HG03095 (cell line): Measurements from ENCODE around the gene S100A11.

Source experiments
- ATAC-seq: cut with Tn5 transposase; IDR thresholded peaks from one replicate; pipeline ENCODE4 v1.9.1; 2021; ENCODE audit warnings: moderate library complexity; ENCODE audit not compliant: unreplicated experiment

S100A11 gene

GRCh38 chr1:152003846-152004442 is 32.9 kb downstream of the S100A11 start:
- ATAC-seq: no peak

DNA sequence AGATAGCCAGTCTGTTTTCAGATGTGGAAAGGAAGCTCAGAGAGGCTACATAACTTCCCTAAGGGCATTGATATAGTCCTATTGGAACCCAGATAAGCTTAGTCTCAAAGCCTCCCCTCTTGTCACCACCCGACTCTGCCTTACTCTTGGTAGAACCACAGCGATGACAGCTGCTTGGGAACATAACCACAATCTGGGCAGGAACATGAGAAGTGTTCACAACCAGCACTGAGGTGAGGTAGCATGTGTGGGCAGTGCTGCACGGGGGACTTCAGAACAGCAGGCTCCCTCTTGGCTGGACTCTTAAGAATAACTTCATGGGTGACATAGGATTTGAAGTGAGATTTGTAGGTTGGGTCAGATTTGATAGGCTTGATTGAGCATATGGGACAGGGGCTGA is 33.8 kb downstream of the S100A11 start:
- no peak for ATAC-seq

DNA sequence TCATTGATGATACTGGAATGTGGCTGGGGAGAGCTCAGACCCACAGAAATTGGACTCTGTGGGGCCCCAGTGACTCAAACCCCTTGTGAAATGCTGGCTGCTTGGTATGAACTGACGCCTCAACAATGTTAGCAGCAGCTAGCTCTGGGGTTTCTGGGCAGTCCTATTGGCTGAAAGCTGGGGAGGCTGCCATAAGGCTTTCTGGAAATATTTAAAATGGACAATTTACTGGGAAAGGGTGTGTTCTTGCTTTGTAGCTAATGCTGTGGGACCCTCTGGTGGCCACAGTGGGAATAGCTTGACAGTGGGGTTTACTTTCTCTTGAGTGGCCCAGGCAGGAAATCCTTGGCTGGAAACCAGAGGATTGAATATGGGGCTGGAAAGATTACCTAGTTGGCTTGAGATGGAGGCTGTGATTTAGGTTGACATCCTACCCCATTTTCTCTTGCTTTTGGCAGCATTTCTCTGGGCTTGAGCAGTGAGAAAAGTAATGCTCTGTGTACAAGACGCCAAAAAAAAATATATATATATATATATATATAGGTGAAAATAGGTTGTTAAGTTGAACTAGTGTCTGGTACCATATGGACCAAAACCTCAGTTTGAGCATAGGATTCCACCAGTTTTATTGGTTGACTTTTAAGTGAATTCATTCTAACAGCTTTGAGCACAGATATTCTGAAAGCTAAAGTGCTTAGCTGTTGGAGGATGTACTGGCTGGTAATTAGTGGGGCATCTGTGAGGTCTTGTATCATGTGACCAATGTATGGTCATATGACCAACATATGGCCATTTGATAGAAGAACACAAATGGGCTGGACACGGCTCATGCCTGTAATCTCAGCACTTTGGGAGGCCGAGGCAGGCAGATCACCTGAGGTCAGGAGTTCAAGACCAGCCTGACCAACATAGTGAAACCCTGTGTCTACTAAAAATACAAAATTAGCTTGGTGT is 34.9 kb downstream of the S100A11 start:
- ATAC-seq: no peak

DNA sequence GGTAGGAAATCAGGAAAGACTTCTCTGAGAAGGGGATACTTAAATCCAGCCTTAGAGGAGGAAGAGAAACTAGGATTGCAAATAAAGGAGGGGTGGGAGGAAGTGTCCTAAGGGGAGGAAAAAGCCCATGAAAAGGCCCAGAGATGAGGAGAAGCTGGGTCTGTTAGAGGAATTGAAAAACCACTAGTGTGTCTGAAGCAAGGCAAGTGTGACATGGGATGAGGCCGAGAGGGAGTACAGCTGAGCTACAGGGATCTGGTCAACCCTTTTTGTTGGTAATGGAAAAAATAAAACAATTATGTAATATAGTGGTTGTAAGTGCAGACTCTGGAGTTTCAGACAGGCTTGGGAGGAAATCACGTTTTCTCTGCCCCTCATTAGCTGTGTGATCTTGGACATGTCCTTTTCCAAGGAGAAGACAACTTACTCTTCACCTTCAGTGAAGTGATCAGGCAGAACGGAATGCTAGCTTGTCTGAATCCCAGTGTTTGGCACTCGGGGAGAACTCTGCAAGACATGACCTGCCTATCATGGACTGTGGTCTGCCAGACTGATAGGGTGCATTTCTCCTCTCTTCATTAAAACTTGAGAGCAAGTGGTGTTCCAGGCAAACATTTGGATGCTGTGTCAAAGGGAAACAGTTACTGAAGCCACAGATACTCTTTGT is 35.7 kb downstream of the S100A11 start:
- no peak for ATAC-seq

GRCh38 chr1:151998611-151999362 is 38.0 kb downstream of the S100A11 start:
- ATAC-seq: no peak

- no peak for ATAC-seq
These were observed 39.6 kb downstream of the S100A11 start for GRCh38 chr1:151997284-151997570.

GRCh38 chr1:151995774-151996173 is 41.0 kb downstream of the S100A11 start:
- ATAC-seq: no peak

GRCh38 chr1:151994956-151995355 is 41.8 kb downstream of the S100A11 start:
- no peak for ATAC-seq

- no peak for ATAC-seq
These were observed 42.9 kb downstream of the S100A11 start, which contains the start of gene S100A10 for GRCh38 chr1:151993734-151994496. Gene S100A10, minus strand, starts transcription at chr1:151993859. Its CDS starts 7,629 bp downstream, at chr1:151986230.

GRCh38 chr1:151993084-151993733 is 43.6 kb downstream of the S100A11 start:
- ATAC-seq: no peak

DNA sequence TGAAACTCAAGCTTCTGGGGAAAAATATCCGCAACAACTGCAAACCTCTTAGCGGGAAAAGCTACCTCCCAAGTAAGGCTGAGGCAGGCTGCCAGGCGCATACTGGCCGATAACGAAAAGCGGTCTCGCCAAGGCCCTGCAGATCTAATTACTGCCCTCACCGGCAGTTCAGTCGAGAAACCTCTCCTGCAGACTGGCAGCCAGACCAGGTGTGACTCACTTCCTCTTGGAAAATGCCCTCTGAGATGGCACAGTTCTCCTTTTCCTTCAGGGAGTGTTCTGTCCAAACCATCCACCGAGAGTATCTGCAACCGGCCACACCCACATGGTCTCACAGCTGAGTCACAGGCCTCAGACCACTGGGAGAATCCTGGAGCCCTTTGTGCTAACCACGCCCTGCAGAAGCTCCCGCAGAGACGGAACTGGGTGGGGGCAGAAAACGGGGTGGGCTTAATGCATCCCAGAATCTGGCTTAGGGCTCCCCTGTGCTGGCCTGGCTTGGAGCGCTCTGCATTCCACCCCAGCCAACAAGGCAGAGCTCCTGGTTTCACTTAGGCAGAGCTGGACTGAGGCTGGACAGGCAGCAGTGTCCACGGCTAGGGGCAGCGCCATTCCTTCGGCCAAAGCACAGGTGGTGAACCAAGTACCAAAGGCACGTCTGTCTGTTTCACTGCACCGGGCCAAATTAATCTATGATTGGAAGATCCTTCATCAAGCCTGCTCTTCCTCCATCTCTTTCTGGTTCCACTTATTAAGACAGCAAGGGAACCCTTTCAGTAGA is 44.3 kb downstream of the S100A11 start:
- no peak for ATAC-seq

- ATAC-seq: no peak
These were observed 45.0 kb downstream of the S100A11 start for GRCh38 chr1:151991663-151992302.

- ATAC-seq: no peak
These were observed 46.0 kb downstream of the S100A11 start for GRCh38 chr1:151990856-151991198.

DNA sequence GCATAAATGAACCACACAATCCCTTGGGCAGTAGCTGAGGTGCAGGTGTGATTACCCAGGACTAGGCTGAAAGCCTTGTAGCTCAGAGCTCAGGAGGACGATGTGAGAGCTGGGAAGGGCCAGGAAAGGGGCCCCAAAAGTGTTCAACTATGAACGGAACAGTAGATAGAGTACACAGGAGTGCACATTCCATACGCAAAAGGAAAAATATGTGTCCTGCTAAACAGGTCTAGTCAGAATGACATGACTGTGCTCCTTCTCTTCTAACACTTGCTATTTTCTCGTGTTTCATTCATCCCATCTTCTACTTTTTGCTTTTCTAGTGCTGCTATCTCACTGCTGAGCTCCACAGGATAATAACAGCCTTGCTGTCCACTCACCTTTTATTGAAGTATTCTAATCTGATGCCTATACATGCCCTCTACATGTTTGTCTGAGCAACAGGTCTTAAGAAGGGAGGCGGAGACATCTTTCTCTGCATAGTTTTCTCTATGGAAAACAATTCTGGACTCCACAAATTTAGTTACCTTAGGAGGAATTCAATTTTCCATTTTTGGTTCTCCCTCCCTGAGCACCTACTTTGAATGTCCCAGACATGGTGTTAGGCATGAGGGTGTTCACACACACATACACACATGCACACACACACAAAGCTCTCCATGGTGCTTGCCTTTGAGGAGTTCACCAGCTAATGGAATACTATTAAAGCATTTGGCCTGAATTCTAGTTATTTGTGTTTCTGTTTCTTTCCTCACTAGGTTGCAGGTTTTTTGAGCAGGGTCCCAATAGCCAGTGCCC is 46.5 kb downstream of the S100A11 start:
- no peak for ATAC-seq

GRCh38 chr1:151989211-151989862 is 47.5 kb downstream of the S100A11 start:
- ATAC-seq: no peak

GRCh38 chr1:151988405-151988923 is 48.3 kb downstream of the S100A11 start:
- no peak for ATAC-seq

DNA sequence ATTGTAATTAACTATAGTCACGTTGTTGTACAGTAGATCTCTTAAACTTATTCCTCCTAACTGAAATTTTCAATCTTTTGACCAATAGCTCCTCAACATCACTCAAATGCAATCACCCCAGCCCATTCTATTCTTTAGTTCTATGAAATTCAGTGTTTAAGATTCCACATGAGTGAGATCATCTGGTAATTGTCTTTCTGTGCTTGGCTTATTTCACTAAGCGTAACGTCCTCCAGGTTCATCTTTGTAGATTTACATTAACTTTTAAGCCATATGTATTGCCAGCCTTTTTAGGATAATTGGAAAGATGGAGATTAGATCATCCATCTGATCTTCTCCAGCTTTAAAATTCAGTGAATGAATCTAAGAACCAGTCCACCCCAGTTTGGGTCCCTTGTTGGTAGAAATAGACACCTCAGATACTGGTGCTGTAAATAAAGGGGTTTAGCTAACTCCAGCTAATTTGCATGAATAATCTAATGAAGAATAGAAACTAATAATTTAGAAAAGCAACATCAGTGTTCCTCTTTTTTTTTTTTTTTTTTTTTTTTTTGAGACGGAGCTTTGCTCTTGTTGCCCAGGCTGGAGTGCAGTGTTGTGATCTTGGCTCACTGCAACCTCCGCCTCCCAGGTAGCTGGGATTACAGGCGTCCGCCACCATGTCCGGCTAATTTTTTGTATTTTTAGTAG is 50.2 kb downstream of the S100A11 start:
- no peak for ATAC-seq
